OCI-LY1 (cell line): ENCODE data around the gene RNF141.

Source experiments
- H2AFZ ChIP-seq: fragments of 200-600 bp; sonication (generic), shearing (Covaris generic); 2 replicates; pipeline ENCODE4 v1.6.0; 2014; ENCODE audit warnings: antibody characterized with exemption, mild to moderate bottlenecking, low read length
- H3F3A ChIP-seq: fragments of 200-600 bp; sonication (generic), shearing (Covaris generic); 2 replicates; pipeline ENCODE4 v1.6.0; 2014; ENCODE audit warnings: mild to moderate bottlenecking, antibody characterized with exemption, low read length, moderate library complexity; ENCODE audit not compliant: insufficient read depth
- H3K27ac ChIP-seq: fragments of 200-600 bp; sonication (generic); 2 replicates; pipeline ENCODE4 v1.5.1; 2014; ENCODE audit warnings: low read length, mixed run types, mild to moderate bottlenecking, low read depth; ENCODE audit not compliant: poor library complexity, severe bottlenecking
- H3K27me3 ChIP-seq: fragments of 200-600 bp; sonication (generic); 2 replicates; pipeline ENCODE4 v1.6.0; 2014; ENCODE audit warnings: antibody characterized with exemption, mild to moderate bottlenecking, low read length, moderate library complexity; ENCODE audit not compliant: insufficient read depth
- H3K36me3 ChIP-seq: fragments of 200-600 bp; sonication (generic); 2 replicates; pipeline ENCODE4 v1.6.1; 2014; ENCODE audit warnings: mild to moderate bottlenecking, antibody characterized with exemption, low read length, moderate library complexity, mixed read lengths; ENCODE audit not compliant: insufficient read depth
- H3K4me1 ChIP-seq: fragments of 200-600 bp; sonication (generic); 2 replicates; pipeline ENCODE4 v1.5.1; 2014; ENCODE audit warnings: mild to moderate bottlenecking, low read length, moderate library complexity; ENCODE audit not compliant: insufficient read depth, severe bottlenecking
- H3K4me2 ChIP-seq: fragments of 200-600 bp; sonication (generic), shearing (Covaris generic); 2 replicates; pipeline ENCODE4 v1.6.1; 2014; ENCODE audit warnings: low read length
- H3K4me3 ChIP-seq: fragments of 200-600 bp; sonication (generic); 2 replicates; pipeline ENCODE4 v1.5.1; 2014; ENCODE audit warnings: low read length, low read depth, mild to moderate bottlenecking, mixed read lengths; ENCODE audit not compliant: poor library complexity, severe bottlenecking
- H3K79me2 ChIP-seq: fragments of 200-600 bp; shearing (Covaris generic); 2 replicates; pipeline ENCODE4 v1.6.1; 2016; ENCODE audit warnings: mixed run types, low read length, mixed read lengths; ENCODE audit not compliant: insufficient read depth
- H3K9ac ChIP-seq: fragments of 200-600 bp; sonication (generic), shearing (Covaris generic); 2 replicates; pipeline ENCODE4 v1.6.1; 2014; ENCODE audit warnings: mild to moderate bottlenecking, low read length, mixed read lengths
- H3K9me2 ChIP-seq: fragments of 200-600 bp; sonication (generic), shearing (Covaris generic); 2 replicates; pipeline ENCODE4 v1.6.1; 2014; ENCODE audit warnings: low read depth, mild to moderate bottlenecking, low read length, mixed read lengths
- H3K9me3 ChIP-seq: fragments of 200-600 bp; shearing (Covaris generic); 2 replicates; pipeline ENCODE4 v1.6.1; 2014; ENCODE audit warnings: low read length, mixed read lengths
- H4K20me1 ChIP-seq: fragments of 200-600 bp; sonication (generic), shearing (Covaris generic); 2 replicates; pipeline ENCODE4 v1.6.0; 2016; ENCODE audit warnings: mild to moderate bottlenecking, low read length; ENCODE audit not compliant: insufficient read depth
- CTCF ChIP-seq: fragments of 200-600 bp; sonication (generic), shearing (Covaris generic); IDR thresholded peaks from 2 replicates; pipeline ENCODE4 v1.5.1; 2017; ENCODE audit warnings: mild to moderate bottlenecking, antibody characterized with exemption, low read length, moderate library complexity, mixed read lengths
- EZH2 ChIP-seq: fragments of 200-600 bp; sonication (generic), shearing (Covaris generic); IDR thresholded peaks from 2 replicates; pipeline ENCODE4 v1.8.0; 2017; ENCODE audit warnings: borderline replicate concordance, mixed run types, mild to moderate bottlenecking, antibody characterized with exemption, low read length, moderate library complexity, mixed read lengths

RNF141 gene

GRCh38 chr11:10528121-10528520, 12.9 kb downstream of the RNF141 start:
- H3K27ac ChIP-seq, result no peak overlapping the region
- H3K4me2 ChIP-seq, result no peak overlapping the region
- no peaks in the 10 kb centered on the region for H3K9me3 ChIP-seq

GRCh38 chr11:10526974-10527918, 13.7 kb downstream of the RNF141 start:
- no peaks in the 10 kb centered on the region for H3K9me3 ChIP-seq
- no peak overlapping the region for H3K27ac ChIP-seq
- no peaks in the 10 kb centered on the region for H3K79me2 ChIP-seq
- no peaks in the 10 kb centered on the region for H4K20me1 ChIP-seq
- H2AFZ ChIP-seq, result no peak overlapping the region
- no peaks in the 10 kb centered on the region for H3K9me2 ChIP-seq
- no peaks in the 10 kb centered on the region for H3F3A ChIP-seq
- no peak overlapping the region for H3K9ac ChIP-seq
- H3K4me2 ChIP-seq, result no peak overlapping the region
- no peaks in the 10 kb centered on the region for H3K4me1 ChIP-seq
- TF ChIP-seq EZH2 (no peak), CTCF (no peak)
- no peaks in the 10 kb centered on the region for H3K27me3 ChIP-seq
- H3K36me3 ChIP-seq, result peaks cover 16% of the 10 kb centered on the region; the same call in 1 of the 2 replicates
- no peak overlapping the region for H3K4me3 ChIP-seq

More at GRCh38 chr11:10528121-10528520, 12.9 kb downstream of the RNF141 start:
- Histone ChIP-seq H3K79me2 (no peaks in the 10 kb centered on the region), H3K9ac (no peak overlapping the region), H3K4me1 (no peaks in the 10 kb centered on the region), H3K36me3 (peaks cover 16% of the 10 kb centered on the region; the same call in 1 of the 2 replicates), H2AFZ (no peak overlapping the region), H3K27me3 (no peaks in the 10 kb centered on the region), H3F3A (no peaks in the 10 kb centered on the region), H3K9me2 (no peaks in the 10 kb centered on the region), H4K20me1 (no peaks in the 10 kb centered on the region), H3K4me3 (no peak overlapping the region)
- TF ChIP-seq EZH2, result no peak
- no peak for TF ChIP-seq CTCF

- H3K27me3 ChIP-seq, result no peaks in the 10 kb centered on the region
- no peak for TF ChIP-seq CTCF
- TF ChIP-seq EZH2, result no peak
- no peaks in the 10 kb centered on the region for H3K9me2 ChIP-seq
- H3K9ac ChIP-seq, result no peak overlapping the region
- H3K9me3 ChIP-seq, result no peaks in the 10 kb centered on the region
- H3K27ac ChIP-seq, result no peak overlapping the region
- no peaks in the 10 kb centered on the region for H3K79me2 ChIP-seq
- H3K4me2 ChIP-seq, result no peak overlapping the region
- H3F3A ChIP-seq, result no peaks in the 10 kb centered on the region
- H4K20me1 ChIP-seq, result no peaks in the 10 kb centered on the region
- no peak overlapping the region for H2AFZ ChIP-seq
- no peaks in the 10 kb centered on the region for H3K4me1 ChIP-seq
- peaks cover 18% of the 10 kb centered on the region; the same call in 1 of the 2 replicates for H3K36me3 ChIP-seq
- H3K4me3 ChIP-seq, result no peak overlapping the region
Observed at GRCh38 chr11:10524471-10524870, 16.5 kb downstream of the RNF141 start.
